ENCODE data around the gene CD274.

Gene CD274

DNA sequence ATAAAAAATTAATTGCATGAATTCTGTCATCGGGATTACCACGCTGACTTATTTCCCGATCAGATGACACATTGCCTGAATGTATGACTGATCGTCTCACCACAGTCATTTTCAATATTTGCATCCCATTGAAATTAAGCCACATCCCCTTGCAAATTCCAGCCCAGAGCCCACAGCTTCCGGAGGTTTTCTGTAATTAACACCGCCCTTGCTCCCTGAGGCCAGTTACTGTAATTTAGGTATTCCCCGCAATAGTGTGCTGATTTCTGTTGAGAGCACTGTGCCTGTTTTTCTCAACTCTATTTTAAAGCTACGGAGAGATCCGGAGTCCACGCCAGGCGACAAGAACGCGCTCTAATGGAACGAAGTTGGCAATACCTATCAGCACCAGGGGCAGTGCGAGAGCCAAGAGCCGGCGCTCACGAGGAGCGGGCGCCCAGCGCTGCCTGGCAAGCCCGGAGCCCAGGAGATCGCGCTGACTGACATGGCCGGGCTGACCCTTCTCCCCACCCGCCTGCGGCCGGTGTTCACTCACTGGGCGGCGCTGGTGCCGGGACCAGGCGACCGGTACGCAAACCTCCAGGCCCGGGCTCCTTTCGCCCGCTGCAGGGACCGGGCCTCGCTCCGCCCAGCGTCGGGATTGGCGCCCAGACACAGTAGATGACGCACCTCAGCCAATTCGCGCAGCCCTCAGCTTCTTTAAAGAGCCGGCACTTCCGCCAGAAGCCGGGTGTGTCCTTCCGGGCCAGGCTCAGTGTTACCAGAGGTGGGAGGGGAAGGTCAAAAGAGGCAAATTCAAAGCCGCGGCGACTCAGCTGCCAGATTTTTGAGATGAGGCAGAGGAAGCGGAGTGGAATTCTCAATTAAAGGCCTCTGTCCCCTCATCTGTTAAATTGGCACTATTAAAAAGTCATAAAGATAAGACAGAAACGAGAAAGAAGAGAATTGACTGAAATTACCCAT is 12.8 kb upstream of the CD274 start, which contains the start of gene PLGRKT:
Gene PLGRKT (minus strand): TSS at position 672 of the 963 bp plus-strand sequence. CDS start 5,948 bp downstream, outside the sequence.
- H3K27ac ChIP-seq, result peak within 1 kb of the TSS; percentile 90
- TF ChIP-seq, protein P1, sequence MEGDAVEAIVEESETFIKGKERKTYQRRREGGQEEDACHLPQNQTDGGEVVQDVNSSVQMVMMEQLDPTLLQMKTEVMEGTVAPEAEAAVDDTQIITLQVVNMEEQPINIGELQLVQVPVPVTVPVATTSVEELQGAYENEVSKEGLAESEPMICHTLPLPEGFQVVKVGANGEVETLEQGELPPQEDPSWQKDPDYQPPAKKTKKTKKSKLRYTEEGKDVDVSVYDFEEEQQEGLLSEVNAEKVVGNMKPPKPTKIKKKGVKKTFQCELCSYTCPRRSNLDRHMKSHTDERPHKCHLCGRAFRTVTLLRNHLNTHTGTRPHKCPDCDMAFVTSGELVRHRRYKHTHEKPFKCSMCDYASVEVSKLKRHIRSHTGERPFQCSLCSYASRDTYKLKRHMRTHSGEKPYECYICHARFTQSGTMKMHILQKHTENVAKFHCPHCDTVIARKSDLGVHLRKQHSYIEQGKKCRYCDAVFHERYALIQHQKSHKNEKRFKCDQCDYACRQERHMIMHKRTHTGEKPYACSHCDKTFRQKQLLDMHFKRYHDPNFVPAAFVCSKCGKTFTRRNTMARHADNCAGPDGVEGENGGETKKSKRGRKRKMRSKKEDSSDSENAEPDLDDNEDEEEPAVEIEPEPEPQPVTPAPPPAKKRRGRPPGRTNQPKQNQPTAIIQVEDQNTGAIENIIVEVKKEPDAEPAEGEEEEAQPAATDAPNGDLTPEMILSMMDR (conservative IDR thresholded peaks at IDR 0.05; ENCODE audit: low read depth), result 0 out of 2 replicates have a peak, but pooled peaks have one; percentile 22
- POLR2A ChIA-PET (ENCODE audit: low non-redundant PET), result no interaction called here
- CTCF ChIA-PET, result interaction anchor here (0.5 to 0.6 kb wide), 2 partner anchors 61 to 270 kb away, joined by 3 read pairs; no protein-coding TSS in a partner anchor
- DNase-seq (ENCODE audit: low spot score), result peak; percentile 59

DNA sequence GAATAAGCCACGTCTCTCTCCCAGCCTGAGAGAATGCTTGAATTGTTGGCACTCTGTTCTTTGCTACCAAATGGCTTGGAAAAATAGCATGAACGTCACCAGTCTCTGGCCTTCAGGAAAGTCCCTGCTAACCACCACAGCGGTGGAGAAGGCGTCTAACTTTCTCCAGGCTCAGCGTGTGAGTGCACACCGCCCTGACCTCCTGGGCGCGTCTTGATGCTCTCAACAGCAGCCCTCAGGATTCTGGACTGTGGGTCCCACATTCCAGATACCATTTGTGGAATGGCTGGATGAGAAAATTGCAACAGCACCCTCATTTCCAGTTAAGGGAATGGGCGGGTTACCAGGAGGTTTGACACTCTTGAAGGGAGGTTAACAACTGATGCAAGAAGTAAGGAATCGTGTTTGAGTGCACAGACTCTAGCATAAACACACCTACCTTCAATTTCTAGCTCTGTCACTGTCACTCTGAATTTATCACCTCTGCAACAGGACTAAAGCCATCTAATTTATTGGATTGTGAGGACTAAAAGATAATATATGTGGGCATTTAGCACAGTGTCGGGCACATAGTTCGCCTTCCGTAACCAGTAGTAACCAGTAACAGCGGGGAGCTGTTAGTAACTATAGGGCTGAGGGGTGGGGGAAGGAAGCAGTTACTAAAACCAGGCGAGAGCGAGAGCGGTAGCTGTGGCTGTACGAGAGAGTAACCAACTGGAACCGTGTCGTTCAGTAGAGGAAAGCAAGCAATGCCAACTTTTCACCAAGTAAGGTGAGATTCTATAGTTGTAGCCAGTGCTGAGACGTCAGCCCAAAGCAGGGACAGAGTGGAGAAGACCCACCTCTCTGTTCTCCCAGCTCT is 11.8 kb upstream of the CD274 start:
- TF ChIP-seq, protein P1 (conservative IDR thresholded peaks at IDR 0.05; ENCODE audit: low read depth), result no peak
- H3K27ac ChIP-seq, result peak overlapping the region; percentile 90
- no peak for DNase-seq (ENCODE audit: low spot score)
- CTCF ChIA-PET, result no interaction called here
- POLR2A ChIA-PET (ENCODE audit: low non-redundant PET), result no interaction called here

DNA sequence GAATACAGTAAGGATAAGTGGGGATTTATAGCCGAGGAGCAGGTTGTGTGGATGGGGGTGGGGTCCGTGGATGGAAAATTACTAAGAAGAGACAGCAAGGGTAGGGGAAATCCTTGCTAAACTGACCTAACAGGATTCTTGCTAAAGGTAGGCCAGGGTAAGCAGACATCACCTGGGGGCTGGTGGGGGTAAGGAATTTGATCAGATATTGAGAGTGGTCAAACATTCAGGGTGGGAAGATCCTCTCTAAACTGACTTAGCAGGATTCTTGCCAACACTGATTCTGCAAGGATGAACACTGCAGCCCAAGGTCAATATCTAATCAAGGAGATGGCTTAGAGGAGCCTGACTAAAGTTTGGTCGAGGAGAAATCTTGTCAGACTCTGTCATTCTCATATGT is 9.9 kb upstream of the CD274 start:
- no peak overlapping the region for H3K27ac ChIP-seq
- ChIA-PET POLR2A (ENCODE audit: low non-redundant PET) (no interaction called here), CTCF (no interaction called here)
- TF ChIP-seq, protein P1 (conservative IDR thresholded peaks at IDR 0.05; ENCODE audit: low read depth), result no peak
- DNase-seq (ENCODE audit: low spot score), result no peak

DNA sequence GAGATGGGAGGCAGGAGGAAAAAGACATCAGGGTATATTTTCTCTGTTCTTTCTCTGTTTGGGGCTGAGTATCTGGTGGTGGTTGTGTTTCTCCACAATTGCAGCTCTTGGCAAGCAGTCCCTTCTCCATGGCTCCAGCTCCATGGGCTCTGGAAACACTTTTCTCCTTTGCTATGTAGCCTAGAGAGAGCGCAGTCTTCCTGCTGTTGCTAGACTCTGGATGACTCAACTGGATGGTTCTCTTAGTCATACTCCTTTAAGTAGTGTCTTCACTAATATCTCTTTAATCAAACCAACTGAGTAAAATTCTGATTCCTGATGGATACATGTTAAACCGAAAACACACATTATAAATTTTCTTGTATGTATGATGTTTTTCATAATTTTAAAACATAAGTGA is 9.3 kb upstream of the CD274 start:
- CTCF ChIA-PET, result no interaction called here
- no peak for DNase-seq (ENCODE audit: low spot score)
- POLR2A ChIA-PET (ENCODE audit: low non-redundant PET), result no interaction called here

DNA sequence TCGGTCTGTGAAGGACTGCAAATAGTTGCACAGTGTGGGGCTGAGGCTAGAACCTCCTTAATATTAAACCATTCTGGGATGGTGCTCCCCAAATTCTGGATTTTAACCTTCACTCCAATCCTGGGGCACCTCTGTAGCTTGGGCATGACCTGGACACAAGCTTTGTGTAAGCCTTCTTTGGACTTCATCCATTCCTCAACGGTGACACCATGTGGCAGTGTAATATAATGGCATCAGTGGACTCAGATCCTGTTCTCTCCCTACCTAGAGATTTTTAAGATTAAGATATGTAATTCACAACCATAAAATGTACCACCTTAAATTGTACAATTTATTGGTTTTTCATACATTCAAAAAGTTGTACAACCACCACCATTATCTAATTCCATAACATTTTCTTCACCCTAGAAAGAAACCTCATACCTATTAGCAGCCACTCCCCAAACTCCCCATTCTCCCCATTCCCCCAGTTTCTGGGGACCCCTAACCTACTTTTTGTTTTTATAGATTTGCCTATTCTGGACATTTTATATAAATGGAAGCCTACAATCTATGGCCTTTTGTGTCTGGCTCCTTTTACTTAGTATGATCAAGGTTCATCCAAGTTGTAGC is 7.8 kb upstream of the CD274 start:
- POLR2A ChIA-PET (ENCODE audit: low non-redundant PET), result no interaction called here

More for the DNA sequence above, 9.3 kb upstream of the CD274 start:
- TF ChIP-seq, protein P1 (conservative IDR thresholded peaks at IDR 0.05; ENCODE audit: low read depth), result no peak
- no peak overlapping the region for H3K27ac ChIP-seq

More for the DNA sequence above, 7.8 kb upstream of the CD274 start:
- TF ChIP-seq, protein P1 (conservative IDR thresholded peaks at IDR 0.05; ENCODE audit: low read depth), result peak; percentile 61
- no peak overlapping the region for H3K27ac ChIP-seq
- peak; percentile 4 for DNase-seq (ENCODE audit: low spot score)
- CTCF ChIA-PET, result interaction anchor here (0.7 to 0.8 kb wide), 2 partner anchors 8 to 822 kb away, joined by 3 read pairs; partner anchors contain the start of gene CD274

Data from RWPE1 (cell line).